NCI-H2171 (cell line): ENCODE results near the gene TNRC6B.

Experiments used
- DNase-seq: peaks from one replicate; lab custom pipeline; 2025; lab: John Stamatoyannopoulos, UW

TNRC6B gene

GRCh38 chr22:40326905-40327735 is 149.4 kb downstream of the TNRC6B start:
- no peak for DNase-seq

- DNase-seq = no peak
These were observed 151.1 kb downstream of the TNRC6B start for GRCh38 chr22:40328546-40329456.

- DNase-seq = no peak
These were observed 151.7 kb downstream of the TNRC6B start for GRCh38 chr22:40329466-40329865.

GRCh38 chr22:40330086-40330485 is 152.4 kb downstream of the TNRC6B start:
- no peak for DNase-seq

GRCh38 chr22:40330615-40331014 is 152.9 kb downstream of the TNRC6B start:
- DNase-seq = no peak

- no peak for DNase-seq
These were observed 154.0 kb downstream of the TNRC6B start for GRCh38 chr22:40331706-40332105.

GRCh38 chr22:40332319-40332781 is 154.6 kb downstream of the TNRC6B start:
- no peak for DNase-seq

GRCh38 chr22:40334060-40334459 is 156.3 kb downstream of the TNRC6B start:
- no peak for DNase-seq

GRCh38 chr22:40334899-40335298 is 157.2 kb downstream of the TNRC6B start:
- no peak for DNase-seq

- no peak for DNase-seq
These were observed 157.6 kb downstream of the TNRC6B start for GRCh38 chr22:40335358-40335757.

GRCh38 chr22:40340044-40340443 is 162.3 kb downstream of the TNRC6B start:
- DNase-seq = no peak

- no peak for DNase-seq
These were observed 163.9 kb downstream of the TNRC6B start for GRCh38 chr22:40341604-40342003.

GRCh38 chr22:40342521-40342920 is 164.8 kb downstream of the TNRC6B start:
- no peak for DNase-seq

- DNase-seq = no peak
These were observed 167.5 kb downstream of the TNRC6B start for GRCh38 chr22:40345271-40345670.

GRCh38 chr22:40345815-40346184 is 168.1 kb downstream of the TNRC6B start:
- peak; percentile 66 for DNase-seq

GRCh38 chr22:40346185-40347118 is 168.7 kb downstream of the TNRC6B start, which contains the start of gene ADSL:
Gene ADSL, plus strand, starts transcription at chr22:40346500. Its CDS starts 59 bp downstream, at chr22:40346559.
- DNase-seq = peak; percentile 89

GRCh38 chr22:40347300-40347699 is 169.6 kb downstream of the TNRC6B start:
- DNase-seq = no peak

GRCh38 chr22:40348025-40348658 is 170.4 kb downstream of the TNRC6B start:
- peak; percentile 21 for DNase-seq

GRCh38 chr22:40352763-40353162 is 175.0 kb downstream of the TNRC6B start:
- no peak for DNase-seq

GRCh38 chr22:40361100-40361499 is 183.4 kb downstream of the TNRC6B start:
- DNase-seq = no peak

- DNase-seq = no peak
These were observed 185.3 kb downstream of the TNRC6B start for GRCh38 chr22:40363059-40363458.
